Kasumi-1 (cell line): ENCODE measurements around the gene PCGF3.
A peak's percentile ranks its signal among the peaks of the same experiment; 100 is the strongest.
"Not testable (repeated sequence)": the region's sequence is repeated elsewhere in the genome, so short reads cannot be mapped to it uniquely, and the experiment has no call there.

Experiments
- DNase-seq, 2 experiments: peaks; one replicate each; lab custom pipeline; 2025; lab: John Stamatoyannopoulos, UW

The PCGF3 gene

GRCh38 chr4:683247-683897, 22.3 kb upstream of the PCGF3 start:
- DNase-seq: no peak

- DNase-seq: peak; percentile 73 to 76
Measured at GRCh38 chr4:683982-684622, 21.5 kb upstream of the PCGF3 start.

- no peak for DNase-seq
Measured at GRCh38 chr4:684623-685327, 20.9 kb upstream of the PCGF3 start.

GRCh38 chr4:685679-686412, 19.8 kb upstream of the PCGF3 start:
- no peak for DNase-seq

GRCh38 chr4:686413-687040, 19.1 kb upstream of the PCGF3 start:
- no peak for DNase-seq

GRCh38 chr4:687048-687970, 18.3 kb upstream of the PCGF3 start:
- no peak for DNase-seq

- no peak for DNase-seq
Measured at GRCh38 chr4:687971-688853, 17.4 kb upstream of the PCGF3 start.

- no peak for DNase-seq
Measured at GRCh38 chr4:688854-689681, 16.6 kb upstream of the PCGF3 start, which contains the start of gene SLC49A3. SLC49A3 (minus strand) TSS chr4:689151; CDS start chr4:689127, 24 bp downstream.

- DNase-seq: no peak
Measured at GRCh38 chr4:689723-690122, 15.9 kb upstream of the PCGF3 start.

- DNase-seq: no peak
Measured at GRCh38 chr4:692771-693554, 12.7 kb upstream of the PCGF3 start.

GRCh38 chr4:694341-694940, 11.2 kb upstream of the PCGF3 start:
- DNase-seq: not testable (repeated sequence)

GRCh38 chr4:699816-700580, 5.6 kb upstream of the PCGF3 start:
- no peak for DNase-seq

GRCh38 chr4:700587-701264, 4.9 kb upstream of the PCGF3 start:
- no peak for DNase-seq

- no peak for DNase-seq
Measured at GRCh38 chr4:702618-703048, 3.0 kb upstream of the PCGF3 start.

- DNase-seq: no peak
Measured at GRCh38 chr4:703336-704197, 2.1 kb upstream of the PCGF3 start.
